ENCODE results near the gene MORN2.

The MORN2 gene

DNA sequence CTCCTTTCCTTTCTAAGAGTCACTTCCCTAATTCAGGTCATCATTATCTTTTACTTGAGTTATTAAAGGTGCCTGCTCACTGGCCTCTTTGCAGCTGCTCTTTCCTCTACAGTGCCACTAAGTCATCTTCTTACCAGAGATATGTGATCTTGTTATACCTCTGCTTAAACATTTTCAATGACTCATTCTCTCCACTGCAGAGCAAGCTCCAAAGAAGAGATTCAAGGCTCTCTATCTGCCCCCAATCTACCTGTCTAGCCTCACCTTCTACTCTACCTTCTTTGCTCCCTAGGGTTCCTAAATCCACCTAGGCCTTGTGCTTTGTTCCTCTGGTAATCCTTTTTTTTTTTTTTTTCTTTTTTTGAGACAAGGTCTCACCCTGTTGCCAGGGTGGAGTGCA, 17.0 kb downstream of the MORN2 start:
- DNase-seq, result no peak

DNA sequence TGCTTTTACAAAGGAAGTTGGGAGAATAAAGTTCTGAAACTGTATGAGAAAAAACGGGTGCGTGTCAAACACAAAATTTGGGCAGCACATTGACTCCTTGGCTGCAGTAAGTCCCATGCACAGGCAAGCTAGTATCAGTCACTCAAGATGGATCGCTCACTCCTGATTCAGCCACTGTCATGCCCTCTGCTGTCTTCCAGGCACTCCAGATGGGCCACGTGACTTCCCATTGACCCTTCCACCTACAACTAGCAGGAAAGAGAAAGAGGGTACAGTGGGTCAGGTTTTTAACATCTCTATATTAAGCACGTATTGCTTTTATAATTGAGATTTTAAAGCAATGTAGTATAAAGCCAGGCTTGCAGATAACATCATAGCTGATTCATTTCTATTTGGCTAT, 22.5 kb downstream of the MORN2 start:
- DNase-seq, result no peak

GRCh38 chr2:38900726-38901125, 24.9 kb downstream of the MORN2 start:
- no peak for DNase-seq

- DNase-seq, result no peak
These were observed 29.5 kb downstream of the MORN2 start for GRCh38 chr2:38905251-38905650.

DNA sequence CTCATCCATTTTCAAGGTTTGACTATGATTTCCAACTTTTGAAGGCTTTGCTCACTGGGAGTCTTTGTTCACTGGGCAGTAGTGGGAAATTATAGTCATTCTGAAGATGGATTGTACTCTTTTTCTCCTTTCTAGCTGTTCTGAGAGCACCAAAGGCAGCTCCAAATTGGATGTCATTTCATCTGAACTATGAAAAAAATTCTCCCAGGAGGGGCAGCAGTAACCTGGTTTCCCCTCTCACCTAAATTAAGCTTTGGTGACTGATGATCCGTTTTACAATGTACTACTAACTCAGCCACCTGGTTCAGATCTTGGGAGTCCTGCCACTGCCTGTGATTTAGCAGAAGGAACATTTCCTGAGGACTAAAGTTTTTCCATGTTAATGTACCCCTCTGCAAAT, 31.5 kb downstream of the MORN2 start:
- no peak for DNase-seq

DNA sequence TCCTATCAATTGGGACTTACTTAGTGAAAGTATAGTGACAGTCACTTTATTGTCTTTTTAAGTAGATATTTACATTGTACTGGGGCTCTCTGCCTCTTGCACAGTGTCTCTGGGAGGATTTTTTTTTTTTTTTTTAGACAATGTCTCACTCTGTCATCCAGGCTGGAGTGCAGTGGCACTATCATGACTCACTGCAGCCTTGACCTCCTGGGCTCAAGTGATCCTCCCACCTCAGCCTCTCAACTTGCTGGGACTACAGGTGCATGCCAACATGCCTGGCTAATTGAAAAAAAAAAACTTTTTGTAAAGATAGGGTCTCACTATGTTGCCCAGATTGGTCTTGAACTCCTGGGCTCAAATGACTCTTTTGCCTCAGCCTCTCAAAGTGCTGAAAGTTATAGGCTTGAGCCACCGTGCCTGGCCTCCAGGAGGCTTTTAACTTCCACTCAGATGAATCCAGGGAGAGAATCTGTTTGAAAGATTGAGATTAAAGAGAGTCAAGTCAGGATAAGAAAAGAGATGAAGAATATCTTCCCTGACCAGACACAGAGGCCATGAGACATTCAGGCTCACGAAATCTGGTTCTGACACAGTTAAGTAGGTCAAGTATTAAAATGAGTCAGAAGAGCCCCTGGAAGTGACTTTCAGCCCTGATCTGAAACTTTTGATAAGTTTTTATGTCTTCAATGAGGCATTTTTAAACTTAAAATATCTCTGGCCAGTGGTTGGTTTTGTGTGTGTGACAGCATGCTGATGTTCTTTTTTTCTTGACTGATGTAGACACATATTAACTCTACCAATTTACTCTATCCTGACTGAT, 32.2 kb downstream of the MORN2 start:
- no peak for DNase-seq

GRCh38 chr2:38909872-38910271, 34.1 kb downstream of the MORN2 start:
- no peak for DNase-seq

DNA sequence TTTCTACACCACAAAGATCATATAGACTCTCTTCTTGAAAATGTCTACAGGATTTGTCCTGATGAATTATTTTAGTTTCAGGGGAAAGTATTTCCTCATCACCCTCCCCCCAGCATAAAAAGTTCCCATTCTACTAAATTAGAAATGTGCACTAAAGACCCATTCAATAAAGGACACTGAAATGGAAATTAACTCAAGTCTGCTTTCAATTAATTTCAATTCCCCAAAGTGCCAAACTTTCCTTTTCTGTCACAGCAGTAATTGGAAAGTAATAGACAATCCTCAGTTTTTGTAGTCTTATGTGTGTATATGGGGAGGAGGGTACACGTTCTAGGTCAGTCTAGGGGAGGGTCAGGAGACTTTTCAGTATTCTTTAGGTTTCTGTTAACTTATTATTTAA, 35.4 kb downstream of the MORN2 start:
- DNase-seq, result no peak

GRCh38 chr2:38912619-38913018, 36.8 kb downstream of the MORN2 start:
- DNase-seq, result no peak

GRCh38 chr2:38922389-38922788, 46.6 kb downstream of the MORN2 start:
- no peak for DNase-seq

- no peak for DNase-seq
These were observed 47.1 kb downstream of the MORN2 start for GRCh38 chr2:38922902-38923301.

GRCh38 chr2:38925982-38926381, 50.2 kb downstream of the MORN2 start:
- no peak for DNase-seq

DNA sequence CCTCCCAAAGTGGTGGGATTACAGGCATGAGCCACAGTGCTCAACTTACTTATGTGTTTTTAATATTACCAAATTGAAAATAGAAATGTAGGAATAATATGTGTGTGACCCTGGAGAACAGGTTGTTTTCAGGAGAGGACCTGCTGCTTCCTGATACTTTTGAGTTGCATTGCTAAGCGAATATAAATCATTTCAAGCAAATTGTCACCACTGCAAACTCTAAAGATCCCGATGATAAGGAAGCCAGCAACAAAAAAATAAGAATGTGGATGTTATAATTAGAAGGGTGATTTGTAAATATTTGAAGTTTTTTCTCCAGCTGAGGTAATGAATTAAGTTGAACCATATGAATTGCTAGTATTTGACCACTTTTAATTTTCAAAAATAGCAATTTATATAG, 54.8 kb downstream of the MORN2 start:
- no peak for DNase-seq

Data from NCI-H187 treated with DMSO at 0.1 percent for 48 hours (cell line).